GM19395 (cell line): Measurements from ENCODE around the gene CTSZ.
"Not testable (repeated sequence)": the region's sequence is repeated elsewhere in the genome, so short reads cannot be mapped to it uniquely, and the experiment has no call there.

Experiments
- ATAC-seq: cut with Tn5 transposase; IDR thresholded peaks from one replicate; pipeline ENCODE4 v1.9.1; 2021; ENCODE audit warnings: mild to moderate bottlenecking, moderate library complexity; ENCODE audit not compliant: unreplicated experiment

Gene CTSZ

GRCh38 chr20:59001068-59001448 is 6.0 kb downstream of the CTSZ start:
- ATAC-seq: no peak

GRCh38 chr20:59000326-59000725 is 6.7 kb downstream of the CTSZ start:
- no peak for ATAC-seq

GRCh38 chr20:58998656-58999055 is 8.4 kb downstream of the CTSZ start:
- ATAC-seq: no peak

- ATAC-seq: no peak
Measured at GRCh38 chr20:58997141-58997770, 9.8 kb downstream of the CTSZ start.

- ATAC-seq: no peak
Measured at GRCh38 chr20:58996226-58996611, 10.8 kb downstream of the CTSZ start.

GRCh38 chr20:58995461-58996225 is 11.4 kb downstream of the CTSZ start:
- ATAC-seq: no peak

- ATAC-seq: no peak
Measured at GRCh38 chr20:58994390-58995159, 12.5 kb downstream of the CTSZ start.

- no peak for ATAC-seq
Measured at GRCh38 chr20:58993332-58994248, 13.5 kb downstream of the CTSZ start.

GRCh38 chr20:58992911-58993310 is 14.1 kb downstream of the CTSZ start:
- no peak for ATAC-seq

GRCh38 chr20:58991715-58992114 is 15.3 kb downstream of the CTSZ start:
- ATAC-seq: no peak

- no peak for ATAC-seq
Measured at GRCh38 chr20:58990651-58991445, 16.2 kb downstream of the CTSZ start.

GRCh38 chr20:58989196-58989595 is 17.9 kb downstream of the CTSZ start:
- no peak for ATAC-seq

GRCh38 chr20:58988565-58988882 is 18.5 kb downstream of the CTSZ start:
- no peak for ATAC-seq

GRCh38 chr20:58987790-58988564 is 19.1 kb downstream of the CTSZ start:
- ATAC-seq: no peak

- no peak for ATAC-seq
Measured at GRCh38 chr20:58986968-58987517, 20.0 kb downstream of the CTSZ start.

- ATAC-seq: no peak
Measured at GRCh38 chr20:58986286-58986967, 20.6 kb downstream of the CTSZ start.

- ATAC-seq: no peak
Measured at GRCh38 chr20:58985656-58986055, 21.4 kb downstream of the CTSZ start.

GRCh38 chr20:58984691-58985090 is 22.4 kb downstream of the CTSZ start:
- no peak for ATAC-seq

GRCh38 chr20:58983115-58983468 is 24.0 kb downstream of the CTSZ start:
- not testable (repeated sequence) for ATAC-seq
